ENCODE results near the gene RPS8.
A peak's percentile ranks its signal among the peaks of the same experiment; 100 is the strongest.

The RPS8 gene

GRCh38 chr1:44817307-44817706, 42.0 kb downstream of the RPS8 start:
- no peak for DNase-seq (ENCODE audit: low read depth)
- no peak overlapping the region for H3K4me3 ChIP-seq (ENCODE audit: low read depth, low read length)
- no peak for TF ChIP-seq CTCF (IDR thresholded peaks at IDR 0.05; ENCODE audit: control insufficient read depth, extremely low read depth, insufficient read depth)

- TF ChIP-seq CTCF (IDR thresholded peaks at IDR 0.05; ENCODE audit: control insufficient read depth, extremely low read depth, insufficient read depth), result no peak
- H3K4me3 ChIP-seq (ENCODE audit: low read depth, low read length), result no peak overlapping the region
- no peak for DNase-seq (ENCODE audit: low read depth)
Measured at GRCh38 chr1:44817771-44818495, 42.6 kb downstream of the RPS8 start.

GRCh38 chr1:44819196-44819607, 43.9 kb downstream of the RPS8 start:
- DNase-seq (ENCODE audit: low read depth), result no peak
- H3K4me3 ChIP-seq (ENCODE audit: low read depth, low read length), result peak overlapping the region; percentile 65
- TF ChIP-seq CTCF (IDR thresholded peaks at IDR 0.05; ENCODE audit: control insufficient read depth, extremely low read depth, insufficient read depth), result no peak; the same call in 1 of the 2 replicates

DNA sequence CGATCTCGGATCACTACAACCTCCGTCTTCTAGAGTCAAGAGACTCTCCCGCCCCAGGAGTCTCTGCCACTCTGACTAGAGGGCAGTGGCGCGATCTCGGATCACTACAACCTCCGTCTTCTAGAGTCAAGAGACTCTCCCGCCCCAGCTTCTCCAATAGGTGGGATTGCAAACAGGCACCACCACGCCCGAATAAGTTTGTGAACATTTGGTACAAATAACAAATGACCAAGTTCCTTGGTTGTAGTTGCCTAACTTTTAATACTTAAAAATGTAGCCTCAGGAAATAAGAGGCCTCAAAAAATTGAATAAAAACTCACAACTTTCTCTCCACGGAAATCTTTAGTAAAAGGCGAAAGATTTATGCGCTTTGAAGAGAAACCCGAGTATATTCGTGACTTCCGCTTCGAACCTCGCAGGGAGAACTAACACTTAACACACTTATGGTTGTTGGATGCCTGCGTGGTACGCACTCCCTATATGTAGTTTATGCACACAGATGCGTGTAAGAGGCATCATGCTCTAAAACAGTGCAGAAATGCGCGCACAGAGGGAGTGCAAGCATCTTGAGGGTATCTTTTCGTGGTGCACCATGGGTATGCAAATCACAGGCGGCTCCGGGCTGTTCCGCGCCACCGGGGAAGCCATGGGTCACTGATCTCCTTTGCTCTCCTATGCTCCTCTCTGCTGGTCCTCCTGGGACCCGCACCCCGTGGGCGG, 44.4 kb downstream of the RPS8 start:
- peak overlapping the region; percentile 65 for H3K4me3 ChIP-seq (ENCODE audit: low read depth, low read length)
- peak; percentile 72 for DNase-seq (ENCODE audit: low read depth)
- TF ChIP-seq CTCF (IDR thresholded peaks at IDR 0.05; ENCODE audit: control insufficient read depth, extremely low read depth, insufficient read depth), result no peak

DNA sequence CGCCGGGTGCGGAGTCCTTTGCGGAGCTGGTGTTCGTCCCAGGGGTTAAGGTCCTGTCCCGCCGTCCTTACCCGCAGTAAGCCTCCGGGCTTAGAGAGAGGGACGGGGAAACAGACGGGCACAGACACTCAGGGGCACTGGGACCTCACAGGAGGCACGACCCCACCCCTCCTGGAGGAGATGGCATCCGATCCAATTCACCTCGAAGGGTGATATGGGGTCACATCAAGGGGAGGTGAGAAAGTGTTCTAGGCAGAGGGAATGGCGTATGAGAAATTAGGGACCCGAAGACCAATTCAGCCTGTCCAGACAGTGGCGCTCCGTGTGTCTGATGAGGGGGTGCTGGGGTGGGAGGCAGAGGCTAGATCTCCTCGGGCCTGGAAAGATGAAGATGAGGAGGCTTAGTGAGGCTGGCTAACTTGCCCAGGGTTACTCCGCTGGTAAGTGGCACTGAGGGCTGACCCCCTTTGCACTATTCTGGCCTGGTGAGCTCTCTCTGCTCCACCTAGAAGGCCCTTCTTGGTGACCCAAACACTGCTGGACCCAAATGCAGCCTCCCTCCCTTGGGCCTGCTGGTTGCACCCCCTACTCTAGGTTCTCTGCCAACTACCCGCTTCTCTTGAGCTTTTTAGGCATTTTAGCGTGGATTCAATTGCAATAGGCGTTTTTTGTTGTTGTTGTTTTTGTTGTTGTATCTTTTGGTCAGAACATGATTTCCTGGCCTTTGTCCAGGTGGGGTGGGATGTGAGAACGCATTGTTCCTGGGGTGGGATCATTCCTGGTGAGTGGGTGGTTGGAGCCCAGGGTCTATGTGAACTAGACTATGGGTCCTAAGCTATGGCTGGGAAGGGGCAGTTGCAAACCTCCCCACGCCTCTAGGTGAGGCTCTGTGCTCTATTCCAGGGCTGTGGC, 45.2 kb downstream of the RPS8 start:
- no peak for DNase-seq (ENCODE audit: low read depth)
- no peak for TF ChIP-seq CTCF (IDR thresholded peaks at IDR 0.05; ENCODE audit: control insufficient read depth, extremely low read depth, insufficient read depth)

GRCh38 chr1:44821240-44821715, 45.9 kb downstream of the RPS8 start:
- DNase-seq (ENCODE audit: low read depth), result no peak
- no peak overlapping the region for H3K4me3 ChIP-seq (ENCODE audit: low read depth, low read length)
- TF ChIP-seq CTCF (IDR thresholded peaks at IDR 0.05; ENCODE audit: control insufficient read depth, extremely low read depth, insufficient read depth), result no peak

More for the DNA sequence above, 45.2 kb downstream of the RPS8 start:
- peak overlapping the region; percentile 65 for H3K4me3 ChIP-seq (ENCODE audit: low read depth, low read length)
